SK-N-SH (cell line): ENCODE results near the gene ZNF385C. TPM values are rescaled to one million over a fixed set of nuclear protein-coding genes. Genes with fewer than 3 reads are reported as not detected.

ENCODE experiments used
- CTCF ChIA-PET: fragments of 300-600, 350-600 bp; formaldehyde crosslinking; extraction: SDS; loops from one replicate; lab custom pipeline; 2021; lab: Yijun Ruan, JAX
- POLR2A ChIA-PET: fragments of 350-600 bp; sonication (Branson Sonifier 250); formaldehyde crosslinking; extraction: SDS; loops from one replicate; lab custom pipeline; 2020; ENCODE audit warnings: antibody characterized with exemption, inconsistent platforms; lab: Yijun Ruan, JAX
- DNase-seq: peaks from one replicate; pipeline ENCODE4 v3.0.0; 2012
- H2AFZ ChIP-seq: fragments of 200-600 bp; sonication (generic); 2 replicates; pipeline ENCODE4 v1.8.1; 2016; ENCODE audit warnings: antibody characterized with exemption, mild to moderate bottlenecking, low read depth
- H3F3A ChIP-seq: fragments of 200-600 bp; sonication (generic); replicated peaks from 2 replicates; pipeline ENCODE3; 2016; ENCODE audit warnings: antibody characterized with exemption, mild to moderate bottlenecking; ENCODE audit not compliant: insufficient read depth
- H3K27ac ChIP-seq, 2 experiments: fragments of 200-500 bp in 1 of 2; fragments of 200-600 bp in 1 of 2; sonication (Bioruptor generic) in 1 of 2; sonication (generic), shearing (Covaris generic) in 1 of 2; 2 replicates each; pipeline versions ENCODE4 v1.5.1 to v1.6.1; 2014 to 2016; ENCODE audit warnings: low read depth in 2 of 2, inconsistent platforms in 1 of 2, low read length in 1 of 2, mild to moderate bottlenecking in 1 of 2, mixed read lengths in 1 of 2
- H3K27me3 ChIP-seq: fragments of 200-600 bp; sonication (generic), shearing (Covaris generic); 2 replicates; pipeline ENCODE4 v1.6.1; 2016; ENCODE audit warnings: mixed run types; ENCODE audit not compliant: insufficient read depth
- H3K36me3 ChIP-seq, 2 experiments: fragments of 200-500 bp in 1 of 2; fragments of 200-600 bp in 1 of 2; sonication (Bioruptor generic) in 1 of 2; sonication (generic) in 1 of 2; replicated peaks in 1 of 2; 2 replicates each; pipeline versions ENCODE3 to v1.5.1; 2014 to 2016; ENCODE audit warnings: low read length in 1 of 2, mild to moderate bottlenecking in 1 of 2; ENCODE audit not compliant: insufficient read depth in 2 of 2, control insufficient read depth in 1 of 2
- H3K4me1 ChIP-seq, 2 experiments: fragments of 200-500 bp in 1 of 2; fragments of 200-600 bp in 1 of 2; sonication (Bioruptor generic) in 1 of 2; sonication (generic), shearing (Covaris generic) in 1 of 2; 2 replicates each; pipeline versions ENCODE4 v1.5.1 to v1.6.1; 2014 to 2016; ENCODE audit warnings: low read depth in 1 of 2, low read length in 1 of 2, mixed run types in 1 of 2; ENCODE audit not compliant: insufficient read depth in 2 of 2, control insufficient read depth in 1 of 2
- H3K4me2 ChIP-seq: fragments of 200-600 bp; sonication (generic), shearing (Covaris generic); 2 replicates; pipeline ENCODE4 v1.6.1; 2017; ENCODE audit warnings: mixed run types
- H3K4me3 ChIP-seq, 2 experiments: fragments of 200-500 bp in 1 of 2; fragments of 200-600 bp in 1 of 2; sonication (Bioruptor generic) in 1 of 2; sonication (generic), shearing (Covaris generic) in 1 of 2; 2 replicates each; pipeline versions ENCODE4 v1.5.1 to v1.8.1; 2014 to 2016; ENCODE audit warnings: low read depth in 2 of 2, inconsistent platforms in 1 of 2, low read length in 1 of 2, mild to moderate bottlenecking in 1 of 2, mixed read lengths in 1 of 2, moderate library complexity in 1 of 2
- H3K79me2 ChIP-seq: fragments of 200-600 bp; sonication (generic); 2 replicates; pipeline ENCODE4 v1.8.1; 2017; ENCODE audit warnings: mild to moderate bottlenecking; ENCODE audit not compliant: insufficient read depth
- H3K9ac ChIP-seq: fragments of 200-600 bp; sonication (generic); 2 replicates; pipeline ENCODE4 v1.6.1; 2017; ENCODE audit warnings: mixed run types
- H3K9me2 ChIP-seq: fragments of 200-600 bp; sonication (generic); 2 replicates; pipeline ENCODE4 v1.6.1; 2017; ENCODE audit warnings: mixed run types
- H3K9me3 ChIP-seq: fragments of 200-600 bp; sonication (generic); 2 replicates; pipeline ENCODE4 v1.6.1; 2017; ENCODE audit warnings: mixed run types, mild to moderate bottlenecking, moderate library complexity
- H4K20me1 ChIP-seq: fragments of 200-600 bp; sonication (generic); 2 replicates; pipeline ENCODE4 v1.6.1; 2017; ENCODE audit warnings: mild to moderate bottlenecking, mixed run types; ENCODE audit not compliant: insufficient read depth
- CTCF ChIP-seq: fragments of 200-600 bp; sonication (generic); IDR thresholded peaks from 2 replicates; pipeline ENCODE4 v1.6.1; 2017; ENCODE audit warnings: antibody characterized with exemption, mild to moderate bottlenecking, moderate library complexity
- FOXJ3 ChIP-seq: sonication (generic); formaldehyde crosslinking; IDR thresholded peaks from 2 replicates; pipeline ENCODE4 v1.5.1; 2020; ENCODE audit warnings: mild to moderate bottlenecking, missing genetic modification reagents
- FOXM1 ChIP-seq: IDR thresholded peaks from 2 replicates; pipeline ENCODE4 v1.4.0; 2012; ENCODE audit warnings: low read depth, mild to moderate bottlenecking
- GATA2 ChIP-seq: sonication (generic); formaldehyde crosslinking; IDR thresholded peaks from 2 replicates; pipeline ENCODE4 v1.5.0; 2020; ENCODE audit warnings: mild to moderate bottlenecking, missing genetic modification reagents
- JUND ChIP-seq: IDR thresholded peaks from 2 replicates; pipeline ENCODE4 v1.4.0; 2012
- NFIC ChIP-seq: IDR thresholded peaks from 2 replicates; pipeline ENCODE4 v1.4.0; 2012; ENCODE audit warnings: borderline replicate concordance
- NRF1 ChIP-seq: IDR thresholded peaks from 2 replicates; pipeline ENCODE4 v1.6.1; 2012; ENCODE audit warnings: low read depth, mild to moderate bottlenecking, low read length
- PBX3 ChIP-seq: IDR thresholded peaks from 2 replicates; pipeline ENCODE4; 2012
- RAD21 ChIP-seq: IDR thresholded peaks from 2 replicates; pipeline ENCODE4 v1.6.1; 2012; ENCODE audit warnings: mild to moderate bottlenecking, low read length
- RCOR1 ChIP-seq: fragments of 150-350 bp; IDR thresholded peaks from 2 replicates; pipeline ENCODE4 v1.6.1; 2017; ENCODE audit warnings: antibody characterized with exemption, low read length
- RFX5 ChIP-seq: IDR thresholded peaks from 2 replicates; pipeline ENCODE4 v1.6.1; 2012; ENCODE audit warnings: mild to moderate bottlenecking, improper control_type of control experiment, low read length
- SIN3A ChIP-seq: IDR thresholded peaks from 2 replicates; pipeline ENCODE4 v1.6.1; 2012; ENCODE audit warnings: low read depth, mild to moderate bottlenecking, low read length, moderate library complexity, borderline replicate concordance
- TAF1 ChIP-seq: IDR thresholded peaks from 2 replicates; pipeline ENCODE4 v1.6.1; 2012; ENCODE audit warnings: low read depth, mild to moderate bottlenecking, low read length, moderate library complexity, borderline replicate concordance
- TEAD4 ChIP-seq: IDR thresholded peaks from 2 replicates; pipeline ENCODE4 v1.4.0; 2012; ENCODE audit warnings: mild to moderate bottlenecking, borderline replicate concordance; ENCODE audit not compliant: insufficient read depth
- USF1 ChIP-seq: IDR thresholded peaks from 2 replicates; pipeline ENCODE4 v1.4.0; 2012; ENCODE audit warnings: low read depth, borderline replicate concordance
- USF2 ChIP-seq: fragments of 150-350 bp; IDR thresholded peaks from 2 replicates; pipeline ENCODE4 v1.6.1; 2017; ENCODE audit warnings: antibody characterized with exemption, low read length, low read depth, borderline replicate concordance
- whole genome bisulfite sequencing: methylation state at CpG from one replicate; pipeline ENCODE4 v1.1.6; 2017; ENCODE audit warnings: low lambda C conversion rate; 5-methylcytosine and 5-hydroxymethylcytosine counted together
- polyA plus RNA-seq, 3 experiments: library from polyadenylated mRNA; depleted of rRNA; stranded (reverse); fragments of >200 nt; gene quantifications; 2 replicates each; pipeline ENCODE4 v1.2.3, GENCODE V29; 2012
- TF ChIP-seq, protein P1 (sequence below): IDR thresholded peaks from 2 replicates; pipeline ENCODE4 v1.4.0; 2012; ENCODE audit warnings: low read depth, borderline replicate concordance

Gene ZNF385C
- polyA plus RNA-seq, 1 of the 3 experiments (the other 2 are of a cell fraction) = 0.05 TPM

- Histone ChIP-seq H3K79me2 (no peaks in the 10 kb centered on the region), H3K4me3 (no peak overlapping the region), H3F3A (no peaks in the 10 kb centered on the region), H3K9me3 (no peaks in the 10 kb centered on the region), H3K27me3 (peaks cover 7% of the 10 kb centered on the region; the same call in 1 of the 2 replicates), H3K36me3 (no peaks in the 10 kb centered on the region), H2AFZ (no peak overlapping the region), H4K20me1 (no peaks in the 10 kb centered on the region), H3K4me1 (peaks cover 0 to 2% of the 10 kb centered on the region in 2 experiments; a peak in 1 of 4 replicates), H3K27ac (no peak overlapping the region), H3K9ac (no peak overlapping the region), H3K9me2 (no peaks in the 10 kb centered on the region), H3K4me2 (no peak overlapping the region)
- no peak for TF ChIP-seq USF2
- no peak for TF ChIP-seq GATA2 (CRISPR knock-in tag)
- TF ChIP-seq TAF1 = no peak
- no peak for TF ChIP-seq RFX5
- TF ChIP-seq PBX3 = no peak
- no peak for TF ChIP-seq FOXJ3 (CRISPR knock-in tag)
- TF ChIP-seq RAD21 = no peak
- TF ChIP-seq RCOR1 = no peak
- no peak for TF ChIP-seq USF1
- TF ChIP-seq, protein P1, sequence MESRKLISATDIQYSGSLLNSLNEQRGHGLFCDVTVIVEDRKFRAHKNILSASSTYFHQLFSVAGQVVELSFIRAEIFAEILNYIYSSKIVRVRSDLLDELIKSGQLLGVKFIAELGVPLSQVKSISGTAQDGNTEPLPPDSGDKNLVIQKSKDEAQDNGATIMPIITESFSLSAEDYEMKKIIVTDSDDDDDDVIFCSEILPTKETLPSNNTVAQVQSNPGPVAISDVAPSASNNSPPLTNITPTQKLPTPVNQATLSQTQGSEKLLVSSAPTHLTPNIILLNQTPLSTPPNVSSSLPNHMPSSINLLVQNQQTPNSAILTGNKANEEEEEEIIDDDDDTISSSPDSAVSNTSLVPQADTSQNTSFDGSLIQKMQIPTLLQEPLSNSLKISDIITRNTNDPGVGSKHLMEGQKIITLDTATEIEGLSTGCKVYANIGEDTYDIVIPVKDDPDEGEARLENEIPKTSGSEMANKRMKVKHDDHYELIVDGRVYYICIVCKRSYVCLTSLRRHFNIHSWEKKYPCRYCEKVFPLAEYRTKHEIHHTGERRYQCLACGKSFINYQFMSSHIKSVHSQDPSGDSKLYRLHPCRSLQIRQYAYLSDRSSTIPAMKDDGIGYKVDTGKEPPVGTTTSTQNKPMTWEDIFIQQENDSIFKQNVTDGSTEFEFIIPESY = no peak
- no peak for TF ChIP-seq TEAD4
- TF ChIP-seq NFIC = no peak
- TF ChIP-seq CTCF = no peak
- no peak for TF ChIP-seq NRF1
- no peak for TF ChIP-seq JUND
- TF ChIP-seq SIN3A = no peak
- no peak for TF ChIP-seq FOXM1
- ChIA-PET POLR2A (no interaction called here), CTCF (interaction anchor here (0.7 to 5.7 kb wide), 3 partner anchors 9 to 68 kb away, joined by 3 to 46 read pairs (median 6); no protein-coding TSS in a partner anchor)
- DNase-seq = no peak
- 80% methylated on average over 5 of the region's 6 CpGs for WGBS
These were observed 5.3 kb downstream of the ZNF385C start for GRCh38 chr17:42092939-42093338.
